Activated CD8-positive, alpha-beta memory T cell treated with anti-CD3 and anti-CD28 coated beads, Interleukin-2, amount 50 U/mL, for 1 hour (primary cell): Measurements from ENCODE around the gene PRAME.
"Not testable (repeated sequence)": the region's sequence is repeated elsewhere in the genome, so short reads cannot be mapped to it uniquely, and the experiment has no call there.

ENCODE experiments used
- DNase-seq: peaks from one replicate; pipeline ENCODE4 v3.0.0-alpha.2; 2020; ENCODE audit errors: extremely low read depth

PRAME gene, protein sequence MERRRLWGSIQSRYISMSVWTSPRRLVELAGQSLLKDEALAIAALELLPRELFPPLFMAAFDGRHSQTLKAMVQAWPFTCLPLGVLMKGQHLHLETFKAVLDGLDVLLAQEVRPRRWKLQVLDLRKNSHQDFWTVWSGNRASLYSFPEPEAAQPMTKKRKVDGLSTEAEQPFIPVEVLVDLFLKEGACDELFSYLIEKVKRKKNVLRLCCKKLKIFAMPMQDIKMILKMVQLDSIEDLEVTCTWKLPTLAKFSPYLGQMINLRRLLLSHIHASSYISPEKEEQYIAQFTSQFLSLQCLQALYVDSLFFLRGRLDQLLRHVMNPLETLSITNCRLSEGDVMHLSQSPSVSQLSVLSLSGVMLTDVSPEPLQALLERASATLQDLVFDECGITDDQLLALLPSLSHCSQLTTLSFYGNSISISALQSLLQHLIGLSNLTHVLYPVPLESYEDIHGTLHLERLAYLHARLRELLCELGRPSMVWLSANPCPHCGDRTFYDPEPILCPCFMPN

DNA sequence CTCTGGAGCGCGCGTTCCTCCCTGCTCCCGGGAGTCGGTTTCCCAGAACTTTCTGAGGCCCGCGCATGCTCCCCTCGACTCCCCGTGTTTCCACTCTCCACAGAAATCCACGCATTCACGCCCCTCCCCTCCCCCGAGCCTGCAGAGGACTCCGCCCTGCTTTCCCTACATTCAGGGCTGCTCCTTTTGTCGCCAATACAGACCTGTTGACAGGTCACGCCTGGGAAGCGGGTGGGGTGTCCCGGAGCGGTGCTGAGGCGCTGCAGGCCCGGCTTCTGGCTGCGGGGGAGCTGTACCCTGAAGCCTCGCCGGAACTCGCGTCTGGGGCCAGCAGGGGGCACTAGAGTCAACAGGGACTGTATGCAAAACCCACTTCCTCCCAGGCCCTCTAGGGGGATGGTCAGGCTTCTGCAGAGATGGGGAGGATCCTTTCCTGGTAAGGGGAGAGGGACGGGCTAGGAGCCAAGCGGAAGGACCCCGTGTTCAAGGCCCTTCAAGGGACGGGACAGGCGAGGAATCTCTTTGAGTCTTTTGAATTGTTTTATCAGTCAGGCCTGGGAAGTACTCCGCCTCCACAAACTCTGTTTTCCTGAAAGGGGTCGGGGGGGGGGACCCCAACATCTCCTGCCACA lies at the start of gene PRAME:
Gene PRAME, minus strand, starts transcription at position 294 of the 632 bp plus-strand sequence. CDS start 2,433 bp downstream, outside the sequence.
- DNase-seq = no peak

- not testable (repeated sequence) for DNase-seq
Observed at GRCh38 chr22:22608022-22608421, 49.0 kb upstream of the PRAME start.

DNA sequence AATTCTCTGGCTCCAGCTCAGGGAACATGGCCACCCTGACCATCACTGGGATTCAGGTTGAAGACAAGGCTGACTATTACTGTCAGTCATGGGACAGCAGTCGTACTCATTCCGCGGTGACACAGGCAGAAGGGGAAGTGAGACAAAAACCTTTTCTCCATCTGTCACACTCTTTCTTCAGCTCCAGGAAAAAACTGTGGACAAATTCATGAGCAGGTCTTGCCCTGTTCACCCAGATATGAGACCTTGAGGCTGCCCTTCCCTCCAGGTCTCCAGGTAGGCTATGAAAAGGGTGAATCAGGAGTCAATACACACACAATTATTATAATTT lies 46.0 kb upstream of the PRAME start:
- no peak for DNase-seq

GRCh38 chr22:22604326-22605073 lies 45.4 kb upstream of the PRAME start:
- DNase-seq = no peak

DNA sequence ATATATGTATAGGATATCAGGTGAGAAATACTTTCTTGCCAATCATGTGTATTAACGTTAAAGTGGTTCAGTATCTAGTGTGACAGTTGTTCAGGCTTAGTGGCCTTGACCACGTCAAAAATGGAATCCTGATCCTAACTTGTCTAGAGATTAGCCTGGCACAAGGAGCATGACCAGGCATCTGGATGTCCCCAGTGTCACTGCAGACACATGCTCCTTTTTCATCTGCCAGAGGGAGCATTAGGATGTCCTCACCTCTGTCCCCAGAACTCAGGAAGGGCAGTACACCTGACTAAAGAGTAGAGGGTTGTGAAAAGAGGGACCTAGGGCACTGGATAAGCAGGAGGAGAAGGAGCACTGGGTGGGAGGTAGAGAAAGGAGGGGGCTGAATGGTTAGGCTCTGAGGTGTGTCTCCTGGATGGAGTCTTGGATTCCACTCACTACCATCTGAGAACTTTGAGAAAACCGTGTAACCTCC lies 44.4 kb upstream of the PRAME start:
- no peak for DNase-seq

DNA sequence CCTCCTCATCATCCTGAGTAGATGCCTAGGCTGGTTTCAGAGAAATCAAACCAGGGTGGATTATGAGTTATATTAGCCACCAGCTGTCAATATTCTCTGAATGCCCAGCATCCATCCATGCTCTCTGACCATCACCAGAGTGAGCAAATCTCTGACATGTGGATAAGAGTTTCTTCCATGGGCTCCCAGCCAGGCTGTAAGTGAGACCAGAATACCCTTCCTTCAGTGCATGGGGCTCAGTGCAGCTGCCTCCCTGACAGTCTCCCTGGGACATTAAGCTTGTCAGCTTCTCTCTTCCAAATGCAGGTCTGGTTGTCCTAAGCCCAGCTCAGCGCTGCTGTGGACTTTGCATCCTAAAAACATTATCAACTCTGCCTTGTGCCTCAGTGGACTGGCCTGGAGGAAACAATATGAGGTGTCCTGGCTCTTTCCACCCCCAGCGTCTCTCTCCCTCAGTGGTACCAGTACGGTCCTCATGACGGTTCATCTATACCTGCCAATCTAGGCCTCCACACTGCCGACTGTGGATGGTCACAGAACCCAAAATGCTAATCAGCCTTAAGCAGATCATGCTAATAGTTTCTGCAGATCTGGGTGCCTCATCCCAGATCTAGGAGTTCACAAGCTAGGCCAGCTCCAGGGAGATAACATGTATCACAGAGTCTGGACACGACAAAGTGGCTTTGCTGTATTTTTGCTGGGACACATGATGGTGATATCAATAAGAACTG lies 41.6 kb upstream of the PRAME start:
- DNase-seq = no peak

- no peak for DNase-seq
Observed at GRCh38 chr22:22599248-22599647, 40.2 kb upstream of the PRAME start.

GRCh38 chr22:22598144-22598543 lies 39.1 kb upstream of the PRAME start:
- DNase-seq = no peak

GRCh38 chr22:22595001-22595835 lies 36.2 kb upstream of the PRAME start:
- DNase-seq = no peak

GRCh38 chr22:22593964-22594656 lies 35.0 kb upstream of the PRAME start:
- DNase-seq = no peak

- DNase-seq = no peak
Observed at GRCh38 chr22:22593250-22593649, 34.2 kb upstream of the PRAME start.

DNA sequence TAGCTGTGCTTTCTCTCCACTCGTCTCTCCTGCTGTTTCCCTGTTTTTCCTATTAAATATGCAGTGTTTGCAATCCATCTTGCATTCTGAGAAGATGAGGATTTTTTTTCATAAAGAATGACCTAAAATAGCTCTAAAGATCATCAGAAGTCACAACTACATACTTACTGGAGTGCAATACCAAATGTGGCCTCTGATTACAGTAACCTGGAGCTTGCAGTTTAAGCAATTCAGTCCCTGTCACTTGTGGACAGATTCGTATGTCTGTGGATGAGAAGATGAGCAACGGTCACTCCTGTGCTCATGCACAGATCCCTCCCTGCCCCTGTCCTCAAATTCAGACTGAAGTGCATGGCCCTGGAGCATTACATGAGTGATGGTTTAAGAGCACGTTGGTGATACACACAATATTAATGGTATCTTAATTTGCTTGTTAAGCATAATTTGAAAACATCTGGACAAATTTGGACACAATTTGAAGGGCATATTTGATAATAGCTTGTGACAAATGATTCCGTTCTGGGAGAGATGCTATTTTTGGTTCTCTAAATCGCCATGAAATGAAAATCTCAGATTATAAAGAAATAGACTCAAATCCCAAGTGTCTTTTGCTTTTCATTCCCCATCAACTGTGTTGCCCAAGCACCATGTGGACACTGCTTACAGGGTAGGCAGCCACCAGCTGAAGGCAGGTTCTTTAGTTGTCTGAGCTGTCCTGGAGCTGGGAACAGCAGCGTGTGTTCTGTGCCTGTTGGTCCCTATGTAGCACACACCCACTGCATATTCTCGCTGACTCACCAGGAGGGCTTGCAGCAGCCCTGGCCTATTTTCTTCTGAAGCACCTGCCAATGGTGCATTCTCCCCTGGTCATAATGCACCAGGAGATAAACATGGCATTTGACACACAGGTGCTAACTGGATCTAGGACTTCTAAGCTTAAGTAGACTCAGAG lies 32.6 kb upstream of the PRAME start:
- DNase-seq = no peak

- DNase-seq = no peak
Observed at GRCh38 chr22:22590136-22590891, 31.2 kb upstream of the PRAME start.

DNA sequence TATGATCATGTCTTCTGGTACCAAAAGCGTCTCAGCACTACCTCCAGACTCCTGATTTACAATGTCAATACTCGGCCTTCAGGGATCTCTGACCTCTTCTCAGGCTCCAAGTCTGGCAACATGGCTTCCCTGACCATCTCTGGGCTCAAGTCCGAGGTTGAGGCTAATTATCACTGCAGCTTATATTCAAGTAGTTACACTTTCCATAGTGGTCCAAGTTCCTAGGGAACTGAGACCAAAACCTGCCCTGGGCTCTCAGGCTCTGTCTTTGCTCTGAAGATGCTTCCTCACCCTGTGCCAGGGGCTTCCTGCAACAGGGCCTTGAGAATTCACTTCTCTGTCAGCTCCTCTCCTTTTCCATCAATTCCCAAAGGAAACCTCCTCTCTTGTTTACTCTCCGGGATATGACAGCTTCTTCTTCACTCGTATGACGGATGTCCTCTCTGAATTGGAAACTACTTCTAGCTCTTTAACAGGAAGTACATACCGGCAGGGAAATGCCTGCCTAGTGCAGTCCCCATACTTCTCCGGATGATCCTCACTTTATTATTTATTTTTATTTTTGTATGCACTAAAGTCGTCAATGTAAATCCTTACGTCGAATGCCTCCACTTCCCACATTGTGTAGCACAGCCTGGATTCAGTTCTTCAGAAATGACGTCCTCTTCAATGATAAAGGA lies 29.6 kb upstream of the PRAME start:
- DNase-seq = no peak

- DNase-seq = no peak
Observed at GRCh38 chr22:22587577-22588188, 28.6 kb upstream of the PRAME start.

DNA sequence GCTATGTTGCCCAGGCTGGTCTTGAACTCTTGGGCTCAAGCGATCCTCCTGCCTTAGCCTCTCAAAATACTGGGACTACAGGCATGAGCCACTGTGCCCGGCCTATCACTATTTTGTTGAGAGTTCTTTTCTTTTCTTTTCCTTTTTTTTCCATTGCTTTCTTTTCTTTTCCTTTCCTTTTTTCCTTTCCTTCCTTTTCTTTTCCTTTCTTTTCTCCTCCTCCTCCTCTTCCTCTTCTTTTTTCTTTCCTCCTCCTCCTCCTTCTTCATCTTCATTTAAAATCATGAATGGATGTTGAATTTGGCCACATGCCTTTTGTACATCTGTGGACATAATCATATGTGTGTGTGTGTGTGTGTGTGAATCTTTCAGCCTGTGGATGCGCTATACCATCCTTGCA lies 25.7 kb upstream of the PRAME start:
- DNase-seq = no peak

DNA sequence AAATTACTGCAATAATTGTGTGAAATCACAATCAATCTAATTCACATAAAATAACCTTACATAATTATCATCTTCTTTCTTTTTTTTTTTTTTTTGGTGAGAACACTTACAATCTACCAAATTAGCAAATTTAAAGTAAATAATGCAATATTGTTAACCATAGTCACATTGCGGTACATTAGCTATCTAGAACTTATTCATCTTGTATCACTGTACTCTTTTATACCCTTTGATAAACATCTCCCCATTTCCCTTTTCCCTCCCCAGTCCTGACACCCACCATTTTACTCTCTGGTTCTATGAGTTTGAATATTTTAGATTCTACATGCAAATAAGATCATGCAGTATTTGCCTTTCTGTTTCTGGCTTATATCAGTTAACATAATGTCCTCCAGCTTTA lies 24.0 kb upstream of the PRAME start:
- DNase-seq = no peak
